SK-N-SH (cell line): ENCODE data around the gene ABI3. TPM values are rescaled to one million over a fixed set of nuclear protein-coding genes. Genes with fewer than 3 reads are reported as not detected.

ENCODE experiments used
- CTCF ChIA-PET: fragments of 300-600, 350-600 bp; formaldehyde crosslinking; extraction: SDS; loops from one replicate; lab custom pipeline; 2021; lab: Yijun Ruan, JAX
- POLR2A ChIA-PET: fragments of 350-600 bp; sonication (Branson Sonifier 250); formaldehyde crosslinking; extraction: SDS; loops from one replicate; lab custom pipeline; 2020; ENCODE audit warnings: antibody characterized with exemption, inconsistent platforms; lab: Yijun Ruan, JAX
- DNase-seq: peaks from one replicate; pipeline ENCODE4 v3.0.0; 2012
- H2AFZ ChIP-seq: fragments of 200-600 bp; sonication (generic); 2 replicates; pipeline ENCODE4 v1.8.1; 2016; ENCODE audit warnings: antibody characterized with exemption, mild to moderate bottlenecking, low read depth
- H3F3A ChIP-seq: fragments of 200-600 bp; sonication (generic); replicated peaks from 2 replicates; pipeline ENCODE3; 2016; ENCODE audit warnings: antibody characterized with exemption, mild to moderate bottlenecking; ENCODE audit not compliant: insufficient read depth
- H3K27ac ChIP-seq, 2 experiments: fragments of 200-500 bp in 1 of 2; fragments of 200-600 bp in 1 of 2; sonication (Bioruptor generic) in 1 of 2; sonication (generic), shearing (Covaris generic) in 1 of 2; 2 replicates each; pipeline versions ENCODE4 v1.5.1 to v1.6.1; 2014 to 2016; ENCODE audit warnings: low read depth in 2 of 2, inconsistent platforms in 1 of 2, low read length in 1 of 2, mild to moderate bottlenecking in 1 of 2, mixed read lengths in 1 of 2
- H3K27me3 ChIP-seq: fragments of 200-600 bp; sonication (generic), shearing (Covaris generic); 2 replicates; pipeline ENCODE4 v1.6.1; 2016; ENCODE audit warnings: mixed run types; ENCODE audit not compliant: insufficient read depth
- H3K36me3 ChIP-seq, 2 experiments: fragments of 200-500 bp in 1 of 2; fragments of 200-600 bp in 1 of 2; sonication (Bioruptor generic) in 1 of 2; sonication (generic) in 1 of 2; replicated peaks in 1 of 2; 2 replicates each; pipeline versions ENCODE3 to v1.5.1; 2014 to 2016; ENCODE audit warnings: low read length in 1 of 2, mild to moderate bottlenecking in 1 of 2; ENCODE audit not compliant: insufficient read depth in 2 of 2, control insufficient read depth in 1 of 2
- H3K4me1 ChIP-seq, 2 experiments: fragments of 200-500 bp in 1 of 2; fragments of 200-600 bp in 1 of 2; sonication (Bioruptor generic) in 1 of 2; sonication (generic), shearing (Covaris generic) in 1 of 2; 2 replicates each; pipeline versions ENCODE4 v1.5.1 to v1.6.1; 2014 to 2016; ENCODE audit warnings: low read depth in 1 of 2, low read length in 1 of 2, mixed run types in 1 of 2; ENCODE audit not compliant: insufficient read depth in 2 of 2, control insufficient read depth in 1 of 2
- H3K4me2 ChIP-seq: fragments of 200-600 bp; sonication (generic), shearing (Covaris generic); 2 replicates; pipeline ENCODE4 v1.6.1; 2017; ENCODE audit warnings: mixed run types
- H3K4me3 ChIP-seq, 2 experiments: fragments of 200-500 bp in 1 of 2; fragments of 200-600 bp in 1 of 2; sonication (Bioruptor generic) in 1 of 2; sonication (generic), shearing (Covaris generic) in 1 of 2; 2 replicates each; pipeline versions ENCODE4 v1.5.1 to v1.8.1; 2014 to 2016; ENCODE audit warnings: low read depth in 2 of 2, inconsistent platforms in 1 of 2, low read length in 1 of 2, mild to moderate bottlenecking in 1 of 2, mixed read lengths in 1 of 2, moderate library complexity in 1 of 2
- H3K79me2 ChIP-seq: fragments of 200-600 bp; sonication (generic); 2 replicates; pipeline ENCODE4 v1.8.1; 2017; ENCODE audit warnings: mild to moderate bottlenecking; ENCODE audit not compliant: insufficient read depth
- H3K9ac ChIP-seq: fragments of 200-600 bp; sonication (generic); 2 replicates; pipeline ENCODE4 v1.6.1; 2017; ENCODE audit warnings: mixed run types
- H3K9me2 ChIP-seq: fragments of 200-600 bp; sonication (generic); 2 replicates; pipeline ENCODE4 v1.6.1; 2017; ENCODE audit warnings: mixed run types
- H3K9me3 ChIP-seq: fragments of 200-600 bp; sonication (generic); 2 replicates; pipeline ENCODE4 v1.6.1; 2017; ENCODE audit warnings: mixed run types, mild to moderate bottlenecking, moderate library complexity
- H4K20me1 ChIP-seq: fragments of 200-600 bp; sonication (generic); 2 replicates; pipeline ENCODE4 v1.6.1; 2017; ENCODE audit warnings: mild to moderate bottlenecking, mixed run types; ENCODE audit not compliant: insufficient read depth
- CHD2 ChIP-seq: fragments of 150-350 bp; IDR thresholded peaks from 2 replicates; pipeline ENCODE4 v1.6.1; 2018; ENCODE audit warnings: low read length; ENCODE audit not compliant: partially characterized antibody
- CTCF ChIP-seq: fragments of 200-600 bp; sonication (generic); IDR thresholded peaks from 2 replicates; pipeline ENCODE4 v1.6.1; 2017; ENCODE audit warnings: antibody characterized with exemption, mild to moderate bottlenecking, moderate library complexity
- ELF1 ChIP-seq: IDR thresholded peaks from 2 replicates; pipeline ENCODE4 v1.4.0; 2012
- EZH2phosphoT487 ChIP-seq: fragments of 200-600 bp; sonication (generic); IDR thresholded peaks from 2 replicates; pipeline ENCODE4 v1.6.1; 2017; ENCODE audit warnings: low read depth, mixed run types, mild to moderate bottlenecking, antibody characterized with exemption, moderate library complexity, borderline replicate concordance
- FOSL2 ChIP-seq: IDR thresholded peaks from 2 replicates; pipeline ENCODE4 v1.4.0; 2012; ENCODE audit warnings: low read depth, mild to moderate bottlenecking, moderate library complexity, borderline replicate concordance
- FOXM1 ChIP-seq: IDR thresholded peaks from 2 replicates; pipeline ENCODE4 v1.4.0; 2012; ENCODE audit warnings: low read depth, mild to moderate bottlenecking
- JUND ChIP-seq: IDR thresholded peaks from 2 replicates; pipeline ENCODE4 v1.4.0; 2012
- MEF2A ChIP-seq: IDR thresholded peaks from 2 replicates; pipeline ENCODE4 v1.4.0; 2012; ENCODE audit warnings: low read depth, borderline replicate concordance
- NRF1 ChIP-seq: IDR thresholded peaks from 2 replicates; pipeline ENCODE4 v1.6.1; 2012; ENCODE audit warnings: low read depth, mild to moderate bottlenecking, low read length
- PBX3 ChIP-seq: IDR thresholded peaks from 2 replicates; pipeline ENCODE4; 2012
- POLR2AphosphoS5 ChIP-seq: IDR thresholded peaks from 2 replicates; pipeline ENCODE4 v1.6.1; 2012; ENCODE audit warnings: low read depth, low read length
- RFX5 ChIP-seq: IDR thresholded peaks from 2 replicates; pipeline ENCODE4 v1.6.1; 2012; ENCODE audit warnings: mild to moderate bottlenecking, improper control_type of control experiment, low read length
- RXRA ChIP-seq: IDR thresholded peaks from 2 replicates; pipeline ENCODE4 v1.4.0; 2012; ENCODE audit warnings: low read depth, mild to moderate bottlenecking, borderline replicate concordance
- SIN3A ChIP-seq: IDR thresholded peaks from 2 replicates; pipeline ENCODE4 v1.6.1; 2012; ENCODE audit warnings: low read depth, mild to moderate bottlenecking, low read length, moderate library complexity, borderline replicate concordance
- TAF1 ChIP-seq: IDR thresholded peaks from 2 replicates; pipeline ENCODE4 v1.6.1; 2012; ENCODE audit warnings: low read depth, mild to moderate bottlenecking, low read length, moderate library complexity, borderline replicate concordance
- TCF12 ChIP-seq: IDR thresholded peaks from 2 replicates; pipeline ENCODE4 v1.4.0; 2012
- TEAD4 ChIP-seq: IDR thresholded peaks from 2 replicates; pipeline ENCODE4 v1.4.0; 2012; ENCODE audit warnings: mild to moderate bottlenecking, borderline replicate concordance; ENCODE audit not compliant: insufficient read depth
- YY1 ChIP-seq: IDR thresholded peaks from 2 replicates; pipeline ENCODE4 v1.4.0; 2012; ENCODE audit warnings: low read depth, mild to moderate bottlenecking
- ZBTB33 ChIP-seq: IDR thresholded peaks from 2 replicates; pipeline ENCODE4 v1.4.0; 2012; ENCODE audit warnings: low read depth, borderline replicate concordance
- WGBS: methylation state at CpG from one replicate; pipeline ENCODE4 v1.1.6; 2017; ENCODE audit warnings: low lambda C conversion rate; 5-methylcytosine and 5-hydroxymethylcytosine counted together
- polyA plus RNA-seq, 3 experiments: library from polyadenylated mRNA; depleted of rRNA; stranded (reverse); fragments of >200 nt; gene quantifications; 2 replicates each; pipeline ENCODE4 v1.2.3, GENCODE V29; 2012

ABI3 gene
- polyA plus RNA-seq, 1 of the 3 experiments (the other 2 are of a cell fraction): 4.7 TPM

- Histone ChIP-seq H3K27me3 (peaks cover 61% of the 10 kb centered on the region), H3K9me3 (no peaks in the 10 kb centered on the region), H3K4me3 (no peak overlapping the region), H3K4me2 (no peak overlapping the region), H3F3A (no peaks in the 10 kb centered on the region), H3K9ac (no peak overlapping the region), H2AFZ (no peak overlapping the region), H3K79me2 (no peaks in the 10 kb centered on the region), H3K27ac (no peak overlapping the region), H3K36me3 (no peaks in the 10 kb centered on the region), H3K4me1 (no peaks in the 10 kb centered on the region), H4K20me1 (no peaks in the 10 kb centered on the region), H3K9me2 (no peaks in the 10 kb centered on the region)
- CTCF ChIA-PET: interaction anchor here (1.0 to 4.2 kb wide), 4 partner anchors 10 to 61 kb away, joined by 3 to 36 read pairs (median 4); partner anchors contain the start of gene PHOSPHO1
- WGBS: 4% methylated on average over 1 of the region's 1 CpG
- POLR2A ChIA-PET: no interaction called here
- DNase-seq: no peak
- TF ChIP-seq TAF1: no peak
- no peak for TF ChIP-seq MEF2A
- TF ChIP-seq POLR2AphosphoS5: no peak
- no peak for TF ChIP-seq ZBTB33
- no peak for TF ChIP-seq JUND
These were observed 30.1 kb downstream of the ABI3 start for GRCh38 chr17:49240619-49241018.

GRCh38 chr17:49241040-49241439, 30.5 kb downstream of the ABI3 start:
- Histone ChIP-seq H2AFZ (no peak overlapping the region), H3K4me2 (no peak overlapping the region), H3K27me3 (peaks cover 61% of the 10 kb centered on the region), H3K9me3 (no peaks in the 10 kb centered on the region), H3F3A (no peaks in the 10 kb centered on the region), H4K20me1 (no peaks in the 10 kb centered on the region), H3K79me2 (no peaks in the 10 kb centered on the region), H3K9ac (no peak overlapping the region), H3K9me2 (no peaks in the 10 kb centered on the region), H3K4me3 (no peak overlapping the region), H3K27ac (no peak overlapping the region), H3K4me1 (no peaks in the 10 kb centered on the region), H3K36me3 (no peaks in the 10 kb centered on the region)
- no peak for DNase-seq
- no peak for TF ChIP-seq CTCF
- no peak for TF ChIP-seq CHD2
- TF ChIP-seq EZH2phosphoT487: no peak
- TF ChIP-seq SIN3A: no peak
- no peak for TF ChIP-seq TCF12
- TF ChIP-seq TEAD4: no peak
- no peak for TF ChIP-seq RFX5
- TF ChIP-seq TAF1: no peak
- no peak for TF ChIP-seq FOXM1
- TF ChIP-seq RXRA: no peak
- no peak for TF ChIP-seq ZBTB33
- TF ChIP-seq YY1: no peak
- TF ChIP-seq ELF1: no peak
- TF ChIP-seq NRF1: no peak
- TF ChIP-seq PBX3: no peak
- TF ChIP-seq FOSL2: no peak
- CTCF ChIA-PET: interaction anchor here (1.6 to 4.2 kb wide), 2 partner anchors 13 to 17 kb away, joined by 3 to 36 read pairs; no protein-coding TSS in a partner anchor
- WGBS: 49% methylated on average over 8 of the region's 8 CpGs
- POLR2A ChIA-PET: no interaction called here
